GM19238 (cell line): Measurements from ENCODE around the gene DNAAF5.

Experiments used
- DNase-seq: peaks from one replicate; pipeline ENCODE4 v3.0.0; 2011; ENCODE audit warnings: low spot score; ENCODE audit not compliant: insufficient read length

DNAAF5 gene

DNA sequence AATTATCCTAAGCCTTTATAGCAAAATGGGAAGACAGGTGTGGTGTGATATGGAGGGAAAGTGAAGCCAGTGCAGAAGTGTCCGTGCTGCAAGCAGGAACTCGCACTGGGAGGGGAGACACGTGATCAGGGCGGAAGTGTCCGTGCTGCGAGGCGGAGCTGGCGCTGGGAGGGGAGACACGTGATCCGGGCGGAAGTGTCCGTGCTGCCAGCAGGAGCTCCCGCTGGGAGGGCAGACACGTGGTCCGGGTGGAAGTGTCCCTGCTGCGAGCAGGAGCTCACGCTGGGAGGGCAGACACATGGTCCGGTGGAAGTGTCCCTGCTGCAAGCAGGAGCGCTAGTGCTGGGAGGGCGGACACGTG, 41.1 kb downstream of the DNAAF5 start:
- DNase-seq, result no peak

DNA sequence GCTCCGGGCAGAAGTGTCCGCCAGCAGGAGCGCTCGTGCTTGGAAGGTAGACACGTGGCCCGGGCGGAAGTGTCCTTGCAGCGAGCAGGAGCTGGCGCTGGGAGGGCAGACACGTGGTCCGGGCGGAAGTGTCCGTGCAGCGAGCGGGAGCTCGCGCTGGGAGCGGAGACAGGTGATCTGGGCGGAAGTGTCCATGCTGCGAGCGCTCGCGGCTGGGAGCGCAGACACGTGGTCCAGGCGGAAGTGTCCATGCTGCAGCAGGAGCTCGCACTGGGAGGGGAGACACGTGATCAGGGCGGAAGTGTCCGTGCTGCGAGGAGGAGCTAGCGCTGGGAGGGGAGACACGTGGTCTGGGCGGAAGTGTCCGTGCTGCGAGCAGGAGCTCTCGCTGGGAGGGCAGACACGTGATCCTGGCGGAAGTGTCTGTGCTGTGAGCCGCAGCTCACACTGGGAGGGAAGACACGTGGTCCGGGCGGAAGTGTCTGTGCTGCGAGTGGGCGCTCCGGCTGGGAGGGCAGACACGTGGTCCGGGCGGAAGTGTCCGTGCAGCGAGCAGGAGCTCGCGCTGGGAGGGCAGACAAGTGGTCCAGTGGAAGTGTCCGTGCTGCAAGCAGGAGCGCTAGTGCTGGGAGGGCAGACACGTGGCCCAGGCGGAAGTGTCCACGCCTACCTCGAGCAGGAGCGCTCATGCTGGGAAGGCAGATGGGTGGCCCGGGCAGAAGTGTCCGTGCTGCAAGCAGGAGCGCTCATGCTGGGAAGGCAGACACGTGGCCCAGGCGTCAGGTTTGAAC, 41.6 kb downstream of the DNAAF5 start:
- DNase-seq, result no peak

DNA sequence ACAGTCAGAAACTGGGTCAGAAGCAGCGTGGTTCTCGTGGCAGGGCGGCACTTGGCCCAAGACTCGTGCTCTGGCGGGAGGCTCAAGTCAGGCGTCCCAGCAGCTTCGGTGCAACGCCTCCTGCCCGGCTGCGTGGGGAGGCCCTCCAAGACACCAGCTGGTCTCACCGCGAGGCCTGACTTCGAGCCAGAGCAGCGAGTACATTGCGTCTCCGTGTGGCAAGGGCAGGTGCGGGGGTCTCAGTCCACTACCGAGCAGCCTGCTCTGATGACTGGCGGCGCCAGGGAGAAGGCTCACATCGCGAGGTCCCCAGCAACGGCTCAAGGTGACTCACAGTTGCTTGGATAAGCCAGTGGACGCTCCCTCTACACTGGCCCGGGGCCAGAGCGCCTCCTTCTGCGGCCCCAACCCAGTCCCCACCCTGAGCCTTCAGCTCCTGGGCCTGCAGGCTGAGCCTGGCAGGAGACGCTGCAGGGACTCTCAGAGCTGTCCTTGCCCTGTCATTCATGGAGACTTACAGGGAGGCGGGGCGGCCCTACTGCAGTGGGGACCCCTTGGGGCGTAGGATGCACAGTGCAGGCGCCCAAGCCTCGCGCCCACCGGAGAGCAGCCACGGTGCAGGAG, 42.5 kb downstream of the DNAAF5 start:
- DNase-seq, result no peak

DNA sequence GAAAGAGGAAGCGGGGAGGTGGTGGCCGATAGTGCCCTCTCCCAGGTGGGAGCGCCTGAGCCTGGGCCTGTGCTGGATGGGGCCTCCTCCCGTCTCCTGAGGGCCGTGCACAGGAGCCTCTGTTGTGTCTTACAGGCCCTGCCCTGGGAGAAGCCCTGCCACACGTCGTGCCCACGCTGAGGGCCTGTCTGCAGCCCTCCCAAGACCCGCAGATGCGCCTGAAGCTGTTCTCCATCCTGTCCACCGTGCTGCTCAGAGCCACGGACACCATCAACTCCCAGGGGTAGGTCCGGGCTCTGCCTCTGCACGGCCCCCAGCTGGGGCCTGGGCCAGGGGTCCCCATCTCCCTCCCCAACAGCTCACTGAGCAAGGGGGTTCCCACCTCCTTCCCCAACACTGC, 43.8 kb downstream of the DNAAF5 start:
- no peak for DNase-seq

DNA sequence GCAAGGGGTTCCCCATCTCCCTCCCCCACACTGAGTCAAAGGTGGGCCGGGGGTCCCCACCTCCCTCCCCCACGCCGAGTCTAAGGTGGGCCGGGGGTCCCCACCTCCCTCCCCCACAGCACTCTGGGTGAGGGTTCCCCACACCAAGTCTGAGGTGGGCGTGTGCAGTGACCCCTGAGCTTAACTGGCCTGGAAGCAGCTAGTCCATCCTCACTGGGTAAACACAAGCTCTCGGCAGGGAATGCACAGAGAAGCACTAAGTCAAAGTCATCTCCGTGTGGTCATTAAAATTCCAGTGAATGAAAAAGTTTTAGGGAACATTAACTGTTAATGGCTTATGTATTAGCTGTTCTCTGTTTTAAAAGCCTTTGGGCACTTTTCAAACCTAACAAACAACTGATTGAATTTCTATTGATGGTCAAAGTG, 44.3 kb downstream of the DNAAF5 start:
- DNase-seq, result no peak

DNA sequence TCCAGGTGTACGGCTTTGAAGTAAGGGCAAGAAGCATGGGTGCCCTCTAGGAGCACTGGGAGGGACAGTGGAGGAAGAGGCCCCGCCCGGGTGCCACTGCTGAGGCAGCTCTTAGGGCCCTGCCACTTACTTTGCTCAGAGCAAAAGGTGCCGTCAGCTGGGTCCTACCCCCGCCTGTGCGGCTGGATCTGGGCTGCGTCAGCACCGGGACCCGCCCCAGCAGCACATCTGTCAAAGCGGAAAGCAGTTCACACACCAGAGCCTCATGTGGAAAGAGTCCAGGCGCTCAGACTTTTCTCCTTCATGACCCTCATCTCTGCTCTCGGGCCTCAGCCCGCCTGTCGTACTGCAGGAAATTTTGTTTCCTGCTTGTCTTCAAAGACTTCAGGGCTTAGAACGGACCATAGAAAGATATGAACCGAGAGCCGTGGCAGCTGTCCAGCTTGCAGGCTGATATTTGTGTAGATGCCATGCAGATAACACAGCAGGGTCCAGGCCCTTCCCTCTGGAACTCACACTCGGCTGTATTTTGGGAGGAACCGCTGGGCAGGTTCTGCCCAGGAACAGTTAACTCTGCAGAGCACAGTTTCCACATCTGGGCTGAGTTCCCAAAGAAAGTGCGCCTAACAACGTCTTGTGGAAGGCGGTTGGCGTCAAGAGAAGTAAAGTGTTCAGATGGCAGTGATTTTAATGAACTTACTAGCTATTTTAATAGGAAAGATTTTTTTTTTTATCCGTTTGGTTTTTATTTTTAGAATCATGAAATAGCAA, 44.9 kb downstream of the DNAAF5 start:
- no peak for DNase-seq

DNA sequence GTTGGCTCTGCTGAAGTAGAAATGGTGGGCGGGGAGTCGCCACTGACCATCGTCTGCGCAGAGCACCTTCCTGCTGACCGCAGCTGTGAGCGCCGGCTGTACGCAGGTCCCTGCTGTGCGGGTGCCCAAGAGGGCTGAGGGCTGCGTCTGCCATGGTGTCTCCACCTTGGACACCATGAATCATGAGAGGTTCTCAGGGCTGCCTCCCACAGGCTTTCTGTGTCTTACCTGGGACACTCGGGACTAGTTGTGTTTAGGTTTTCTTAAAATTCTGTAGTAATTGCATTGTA, 45.5 kb downstream of the DNAAF5 start:
- no peak for DNase-seq

DNA sequence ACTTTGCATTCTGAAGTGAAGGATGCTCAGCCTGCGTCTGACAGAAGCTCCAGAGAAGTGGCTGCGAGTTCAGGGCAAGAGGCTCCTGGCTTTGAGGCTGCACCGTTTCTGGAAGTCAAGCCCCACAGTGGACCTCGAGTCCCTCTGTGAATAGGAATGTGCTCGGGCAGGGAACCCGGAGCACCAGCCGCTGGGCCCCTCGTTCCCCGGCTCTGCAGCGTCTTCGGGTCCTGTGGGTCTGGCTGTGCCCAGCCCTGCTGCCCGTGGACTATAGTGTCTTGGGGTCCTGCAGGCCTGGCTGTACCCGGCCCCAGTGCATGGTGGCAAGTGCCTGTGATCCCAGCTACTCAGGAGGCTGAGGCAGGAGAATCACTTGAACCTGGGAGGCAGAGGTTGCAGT, 45.9 kb downstream of the DNAAF5 start:
- DNase-seq, result no peak

DNA sequence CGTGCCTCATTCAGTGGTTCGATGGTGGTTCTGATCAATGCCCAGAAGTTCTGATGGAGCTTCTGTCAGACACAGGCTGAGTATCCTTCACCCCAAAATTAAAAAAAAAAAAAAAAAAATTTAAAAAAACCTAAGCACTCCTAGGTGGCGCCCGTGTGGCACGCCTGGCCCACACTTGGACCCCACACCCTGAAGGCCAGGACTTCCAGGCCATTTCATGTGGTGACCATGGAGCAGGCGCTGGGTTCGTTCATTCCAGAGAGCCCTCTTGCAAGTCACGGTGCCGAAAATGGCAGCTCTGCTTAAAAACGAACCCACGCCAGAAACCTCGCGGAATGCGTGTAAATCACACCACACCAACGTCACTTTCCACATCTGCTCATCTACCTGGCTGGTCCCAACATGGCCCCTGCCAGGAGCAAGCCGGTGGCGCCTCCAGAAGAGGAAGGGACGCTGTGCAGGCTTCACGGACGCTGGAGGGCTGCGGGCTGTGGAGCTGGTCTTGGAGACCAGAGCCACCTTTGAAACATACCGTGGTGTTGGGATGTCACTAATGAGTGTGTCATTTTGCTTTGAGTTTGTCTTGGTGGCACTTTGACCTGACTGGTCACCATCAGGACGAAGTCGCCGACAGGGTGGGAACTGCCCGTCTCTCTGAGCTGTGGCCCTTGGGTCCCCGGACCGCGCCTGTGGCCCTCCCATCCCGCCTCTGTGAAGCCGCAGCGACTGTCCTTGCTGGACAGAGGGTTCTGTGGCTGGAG, 46.5 kb downstream of the DNAAF5 start:
- no peak for DNase-seq

DNA sequence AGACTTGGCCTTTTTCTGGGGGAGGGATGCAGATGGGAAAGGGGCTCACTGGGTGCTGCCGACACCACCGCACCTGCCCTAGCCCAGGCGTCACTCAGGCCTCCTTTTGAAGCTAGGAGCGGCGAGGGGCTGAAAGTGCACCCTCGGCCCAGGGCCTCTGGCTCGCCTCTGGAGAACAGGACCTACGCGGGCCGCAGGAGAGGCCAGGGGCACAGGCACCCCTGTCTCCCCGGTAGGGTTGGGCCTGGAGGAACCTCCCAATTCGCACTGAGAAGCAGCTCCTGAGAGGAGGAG, 47.1 kb downstream of the DNAAF5 start:
- no peak for DNase-seq

DNA sequence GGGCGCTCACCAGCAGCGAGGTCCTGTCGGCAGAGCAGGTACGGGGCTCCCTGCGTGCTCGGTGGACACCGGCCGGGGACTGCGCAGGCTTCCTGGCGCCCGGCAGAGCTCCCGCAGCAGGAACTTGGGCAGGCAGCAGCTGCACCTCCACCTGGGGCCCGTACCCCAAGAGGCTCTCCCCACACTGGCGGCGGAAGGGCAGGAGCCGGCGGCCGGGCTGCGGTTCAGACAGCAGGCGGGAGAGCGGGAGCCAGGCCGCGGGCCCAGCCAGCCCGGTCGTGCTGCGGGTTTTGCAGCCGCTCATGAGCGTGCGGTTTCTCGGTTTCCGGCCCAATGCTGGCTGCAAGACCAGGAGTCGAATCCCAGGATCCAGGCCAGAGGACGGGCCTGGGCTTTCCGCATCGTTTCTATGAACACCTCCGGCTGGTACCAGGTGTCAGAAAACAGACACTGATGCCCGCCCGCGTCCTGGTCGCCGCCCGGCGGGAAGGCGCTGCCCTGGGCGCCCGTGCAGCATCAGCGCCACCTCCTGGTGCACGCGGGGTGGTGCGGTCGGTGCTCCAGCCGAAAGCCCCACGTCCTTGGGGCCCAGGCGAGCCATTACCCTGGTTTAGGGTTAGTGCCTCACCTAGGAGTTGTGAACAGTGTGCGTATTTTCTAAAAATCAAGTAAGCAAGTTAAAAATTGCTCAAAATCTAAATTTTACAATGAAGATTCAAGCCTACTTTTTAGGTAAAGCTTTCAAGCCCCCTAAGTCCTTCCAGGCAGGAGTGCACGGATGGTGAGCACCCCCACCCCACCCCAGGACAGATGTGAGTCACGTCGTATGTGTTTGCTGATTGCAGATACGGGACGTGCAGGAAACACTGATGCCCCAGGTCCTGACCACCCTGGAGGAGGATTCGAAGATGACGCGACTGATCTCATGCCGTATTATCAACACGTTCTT, 47.9 kb downstream of the DNAAF5 start:
- DNase-seq, result peak; percentile 58

DNA sequence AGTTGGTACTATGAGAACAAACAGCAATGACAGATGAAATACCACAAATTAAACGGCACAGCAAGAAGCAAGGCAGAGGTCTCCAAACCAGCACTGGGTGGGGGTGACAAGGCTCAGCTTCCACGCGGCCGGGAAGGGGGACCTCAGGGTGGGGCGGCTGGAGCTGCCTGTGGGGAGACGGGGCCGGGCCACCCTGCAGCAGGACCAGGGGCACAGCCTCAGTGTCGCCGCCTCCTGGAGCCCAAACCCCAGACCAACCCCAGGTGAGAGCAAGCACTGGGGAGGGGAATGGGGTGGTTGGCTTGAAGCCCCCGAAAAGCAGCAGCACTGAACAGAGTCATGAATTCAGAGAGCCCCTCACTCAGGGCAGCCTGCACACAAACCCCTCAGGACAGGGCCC, 49.9 kb downstream of the DNAAF5 start:
- DNase-seq, result no peak

DNA sequence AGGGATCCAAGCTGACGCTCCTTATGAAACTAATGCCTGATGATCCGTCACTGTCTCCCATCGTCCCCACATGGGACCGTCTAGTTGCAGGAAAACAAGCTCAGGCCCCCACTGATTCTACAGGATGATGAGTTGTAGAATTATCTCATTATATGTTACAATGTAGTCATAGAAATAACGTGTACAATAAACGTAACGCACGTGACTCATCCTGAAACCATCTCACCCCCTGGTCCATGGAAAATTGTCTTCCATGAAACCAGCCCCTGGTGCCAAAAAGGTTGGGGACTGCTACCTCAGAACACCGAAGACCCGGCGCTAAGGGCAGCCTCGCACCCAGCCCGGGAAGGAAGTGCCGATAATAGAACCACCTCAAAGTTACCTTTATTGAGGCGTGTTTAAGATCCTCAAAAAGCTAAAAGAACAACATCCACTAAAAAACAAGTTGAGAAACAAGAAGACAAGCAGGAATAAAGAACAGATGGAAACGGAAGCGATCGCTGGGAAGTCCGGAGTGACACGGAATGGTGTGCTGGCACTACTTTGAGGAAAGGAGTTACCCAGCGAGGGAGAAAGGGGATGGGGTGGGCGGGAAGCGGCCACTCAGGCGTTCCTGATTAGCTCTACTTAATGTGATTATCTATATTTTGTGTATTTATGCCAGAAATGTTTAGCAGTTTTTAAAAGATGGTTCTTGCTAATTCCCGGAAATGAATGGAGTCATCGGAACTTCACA, 50.7 kb downstream of the DNAAF5 start:
- DNase-seq, result no peak

DNA sequence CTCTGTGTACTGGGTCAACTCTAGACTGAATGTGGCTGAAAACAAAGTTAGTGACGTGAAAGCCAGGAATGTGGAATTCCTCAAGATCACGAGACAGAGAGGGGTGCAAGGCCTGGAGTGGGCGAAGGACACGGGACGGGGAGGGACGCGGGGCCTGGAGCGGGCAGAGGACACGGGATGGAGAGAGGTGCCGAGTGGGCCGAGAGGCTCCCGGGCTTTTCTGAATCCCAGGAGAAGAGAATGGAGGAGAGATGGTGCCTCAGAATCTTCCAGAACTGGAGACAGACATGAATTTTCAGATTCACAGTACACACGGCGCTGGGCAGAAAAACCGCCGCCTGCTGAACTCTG, 51.2 kb downstream of the DNAAF5 start:
- no peak for DNase-seq

DNA sequence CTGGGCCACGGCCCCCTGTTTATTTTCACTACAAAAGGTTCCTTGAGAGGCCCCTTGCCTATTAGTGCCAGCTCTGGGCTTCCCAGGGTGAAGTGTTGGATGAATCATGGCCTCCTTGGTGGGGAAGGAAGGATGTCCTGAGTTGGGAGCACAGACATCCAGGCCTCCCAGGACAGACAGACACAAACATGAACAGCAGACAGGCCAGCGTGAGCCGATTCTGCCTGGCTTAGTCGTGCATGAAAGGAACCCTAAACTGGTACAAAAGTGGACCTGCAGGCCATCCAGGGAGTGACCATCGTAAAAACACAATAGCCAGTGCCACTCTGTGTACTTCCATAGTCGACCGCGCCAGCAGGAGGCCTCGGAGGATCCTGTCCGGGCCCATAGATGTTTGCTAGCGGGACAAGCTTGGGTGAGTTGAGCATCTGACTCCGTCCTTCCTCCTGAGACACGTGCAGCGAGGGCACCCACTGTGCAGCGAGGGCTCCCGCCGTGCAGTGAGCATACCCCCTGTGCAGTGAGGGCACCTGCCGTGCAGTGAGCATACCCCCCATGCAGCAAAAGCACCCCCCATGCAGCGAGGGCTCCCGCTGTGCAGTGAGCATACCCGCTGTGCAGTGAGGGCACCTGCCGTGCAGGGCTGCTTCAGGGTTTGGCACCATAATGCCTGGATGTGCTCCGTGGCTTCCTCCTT, 51.9 kb downstream of the DNAAF5 start:
- DNase-seq, result no peak

DNA sequence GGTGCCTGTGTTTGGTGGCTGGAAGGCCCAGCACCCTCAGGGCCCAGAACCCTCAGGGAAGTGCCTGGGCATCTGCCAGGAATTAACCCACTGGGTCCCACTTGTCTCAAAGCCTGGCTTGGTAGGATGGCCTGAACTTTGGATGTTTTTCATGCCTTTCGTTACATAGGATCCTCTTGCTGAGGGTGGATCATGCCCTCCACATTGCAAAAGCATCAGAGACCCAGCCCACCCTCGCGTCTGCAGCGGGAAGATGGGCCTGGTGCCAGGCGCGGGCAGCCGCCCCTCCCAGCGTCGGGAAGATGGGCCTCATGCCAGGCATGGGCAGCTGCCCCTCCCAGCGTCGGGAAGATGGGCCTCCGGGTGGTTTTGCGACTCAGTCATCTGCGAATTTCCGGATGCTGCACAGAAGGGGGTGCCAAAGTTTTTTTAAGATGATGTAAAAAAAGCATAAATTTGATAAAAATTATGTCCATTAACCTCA, 52.5 kb downstream of the DNAAF5 start:
- no peak for DNase-seq

DNA sequence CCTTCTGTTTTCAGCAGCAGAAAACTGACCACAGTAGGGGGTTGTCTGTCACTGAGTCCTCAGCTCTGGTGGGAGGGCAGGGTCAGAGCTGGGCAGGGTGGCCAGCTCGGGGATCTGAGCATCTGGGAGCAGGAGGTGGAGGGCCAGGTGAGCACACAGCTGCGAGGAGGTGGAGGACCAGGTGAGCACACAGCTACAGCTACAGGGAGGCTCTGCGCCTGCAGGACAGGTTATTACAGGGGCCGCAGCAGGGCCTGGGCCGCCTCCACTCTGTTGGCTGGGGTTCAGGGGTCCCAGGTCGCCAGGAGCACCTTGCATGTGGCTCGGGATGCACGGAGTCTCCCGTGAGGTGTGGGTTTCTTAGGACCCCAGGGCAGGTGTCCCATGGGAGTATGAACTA, 53.0 kb downstream of the DNAAF5 start:
- DNase-seq, result no peak

DNA sequence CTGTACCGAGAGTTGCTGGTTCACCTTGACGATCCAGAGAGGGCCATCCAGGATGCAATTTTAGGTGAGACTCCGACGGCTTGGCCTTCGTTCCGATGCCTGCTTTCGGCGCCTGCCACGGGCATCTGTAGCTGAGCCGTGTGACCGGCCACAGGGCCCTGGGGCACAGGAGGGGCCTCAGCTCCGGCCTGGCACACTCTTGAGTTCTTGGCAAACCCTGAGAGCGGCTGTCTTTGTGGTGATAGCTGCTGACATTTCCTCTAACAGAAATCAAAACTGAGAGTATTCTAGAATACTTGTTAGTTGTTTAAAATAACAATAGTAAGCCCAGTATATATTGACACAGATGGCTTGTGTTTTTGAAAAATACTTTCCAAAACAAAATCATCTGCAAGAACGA, 53.6 kb downstream of the DNAAF5 start:
- DNase-seq, result no peak

DNA sequence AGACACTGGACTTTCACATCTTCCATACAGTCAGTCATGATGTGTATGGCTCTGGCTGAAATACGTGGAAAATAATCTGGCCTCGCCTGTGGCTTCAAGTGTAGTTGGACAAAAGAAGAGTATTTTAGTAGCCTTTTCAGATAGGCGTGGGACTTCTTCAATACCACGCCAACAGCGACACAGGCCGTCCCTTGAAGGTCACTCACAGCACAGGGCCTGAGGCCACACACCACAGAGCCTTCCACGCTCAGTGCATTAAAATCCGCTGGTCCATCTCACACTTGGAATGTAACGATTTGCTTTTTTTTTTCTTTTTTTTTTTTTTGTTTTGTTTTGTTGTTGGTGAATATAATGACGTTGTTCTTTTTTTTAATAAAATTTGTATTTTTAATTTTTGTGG, 54.0 kb downstream of the DNAAF5 start:
- no peak for DNase-seq
